HUES64 (cell line): ENCODE results near the gene CEP89.

Source experiments
- H3K27ac ChIP-seq: 2 replicates; pipeline ENCODE4 v1.7.0; 2013; ENCODE audit warnings: low read depth, low read length, inconsistent platforms
- H3K27me3 ChIP-seq: 2 replicates; pipeline ENCODE4 v1.6.1; 2013; ENCODE audit warnings: mild to moderate bottlenecking, low read length; ENCODE audit not compliant: insufficient read depth
- H3K36me3 ChIP-seq: 2 replicates; pipeline ENCODE4 v1.6.1; 2013; ENCODE audit warnings: mild to moderate bottlenecking, low read length; ENCODE audit not compliant: insufficient read depth
- H3K4me1 ChIP-seq: 2 replicates; pipeline ENCODE4 v1.6.1; 2013; ENCODE audit warnings: mild to moderate bottlenecking, low read length, moderate library complexity; ENCODE audit not compliant: insufficient read depth
- H3K4me3 ChIP-seq: 2 replicates; pipeline ENCODE4 v1.5.1; 2013; ENCODE audit warnings: mild to moderate bottlenecking, low read length, moderate library complexity
- H3K9ac ChIP-seq: 2 replicates; pipeline ENCODE4 v1.6.1; 2013; ENCODE audit warnings: mild to moderate bottlenecking, low read depth, low read length
- H3K9me3 ChIP-seq: 2 replicates; pipeline ENCODE4 v1.6.1; 2013; ENCODE audit warnings: low read depth, low read length; ENCODE audit not compliant: insufficient read depth
- WGBS: fragments of 150-250, 120-280 bp; methylation state at CpG from one replicate; pipeline ENCODE4 v1.1.7; 2013; ENCODE audit warnings: missing lambda C conversion rate; 5-methylcytosine and 5-hydroxymethylcytosine counted together

The CEP89 gene

DNA sequence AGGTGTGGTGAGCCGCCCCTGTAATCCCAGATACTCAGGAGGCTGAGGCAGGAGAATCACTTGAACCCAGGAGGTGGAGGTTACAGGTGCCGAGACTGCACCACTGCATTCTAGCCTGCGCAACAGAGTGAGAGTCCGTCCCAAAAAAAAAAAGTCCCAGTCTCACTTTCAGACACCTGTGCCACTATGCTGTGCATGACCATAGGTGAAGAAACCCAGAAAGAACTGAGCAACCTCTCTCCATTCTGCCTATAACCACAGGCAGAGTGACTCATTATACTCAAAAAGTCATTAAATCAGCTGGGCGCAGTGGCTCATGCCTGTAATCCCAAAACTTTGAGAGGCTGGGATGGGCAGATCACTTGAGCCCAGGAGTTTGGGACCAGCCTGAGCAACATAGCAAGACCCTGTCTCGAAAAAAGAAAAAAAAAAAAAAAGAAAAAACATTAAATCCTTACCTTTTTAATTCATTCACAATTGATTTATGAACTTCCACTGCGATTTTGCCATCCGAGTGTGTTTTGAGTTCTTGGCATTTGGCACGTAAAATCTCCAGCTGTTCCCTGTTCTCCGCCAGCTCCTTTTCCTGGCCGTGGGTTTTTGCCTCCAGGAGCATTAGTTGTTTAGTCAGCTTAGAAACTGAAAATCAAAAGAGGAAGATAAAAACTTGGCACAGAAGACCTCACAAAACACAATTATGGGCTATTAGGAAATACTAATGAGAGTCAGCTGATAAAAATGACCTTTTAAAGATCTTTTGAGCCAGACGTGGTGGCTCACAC is 56.7 kb downstream of the CEP89 start:
- Histone ChIP-seq H3K27ac (no peak overlapping the region), H3K9ac (no peak overlapping the region), H3K4me1 (peaks cover 15% of the 10 kb centered on the region), H3K4me3 (no peak overlapping the region), H3K27me3 (no peaks in the 10 kb centered on the region), H3K36me3 (peaks cover 21% of the 10 kb centered on the region), H3K9me3 (no peaks in the 10 kb centered on the region)
- 90% methylated on average over 12 of the region's 12 CpGs for WGBS

DNA sequence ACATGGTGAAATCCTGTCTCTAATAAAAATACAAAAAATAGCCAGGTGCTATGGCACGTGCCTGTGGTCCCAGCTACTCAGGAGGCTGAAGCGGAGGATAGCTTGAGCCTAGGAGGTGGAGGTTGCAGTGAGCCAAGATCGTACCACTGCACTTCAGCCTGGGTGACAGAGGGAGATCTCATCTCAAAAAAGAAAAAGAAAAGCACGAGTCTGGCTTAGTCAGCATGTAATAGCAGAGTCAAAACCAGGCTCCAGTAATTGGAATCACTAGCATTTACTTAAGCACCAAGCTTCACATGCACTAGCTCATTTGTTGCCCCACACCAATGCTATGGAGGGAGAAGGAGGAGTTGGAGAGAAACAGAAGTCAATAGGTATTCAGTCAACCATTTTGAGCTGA is 60.3 kb downstream of the CEP89 start:
- H3K4me3 ChIP-seq: no peak overlapping the region
- no peaks in the 10 kb centered on the region for H3K9me3 ChIP-seq
- H3K9ac ChIP-seq: no peak overlapping the region
- no peaks in the 10 kb centered on the region for H3K27me3 ChIP-seq
- no peak overlapping the region for H3K27ac ChIP-seq
- 94% methylated on average over 4 of the region's 4 CpGs for WGBS
- peaks cover 23% of the 10 kb centered on the region for H3K36me3 ChIP-seq
- H3K4me1 ChIP-seq: no peaks in the 10 kb centered on the region

DNA sequence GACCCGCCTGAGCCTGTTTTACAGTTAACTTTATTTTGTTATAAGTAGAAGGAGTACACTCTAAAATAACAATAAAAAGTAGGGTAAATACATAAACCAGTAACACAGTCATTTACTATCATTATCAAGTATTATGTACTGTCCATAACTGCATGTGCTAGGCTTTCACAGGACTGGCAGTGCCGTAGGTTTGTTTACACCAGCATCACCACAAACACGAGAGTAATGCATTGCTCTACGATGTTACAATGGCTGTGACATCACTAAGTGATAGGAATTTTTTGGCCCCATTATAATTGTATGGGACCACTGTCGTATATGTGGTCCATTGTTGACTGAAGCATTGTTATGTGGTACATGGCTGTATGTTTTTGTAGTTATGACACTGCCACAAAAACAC is 60.9 kb downstream of the CEP89 start:
- no peaks in the 10 kb centered on the region for H3K9me3 ChIP-seq
- H3K4me1 ChIP-seq: no peaks in the 10 kb centered on the region
- no peak overlapping the region for H3K4me3 ChIP-seq
- H3K27ac ChIP-seq: no peak overlapping the region
- H3K9ac ChIP-seq: no peak overlapping the region
- peaks cover 23% of the 10 kb centered on the region for H3K36me3 ChIP-seq
- no peaks in the 10 kb centered on the region for H3K27me3 ChIP-seq
- 95% methylated on average over 5 of the region's 5 CpGs for WGBS

DNA sequence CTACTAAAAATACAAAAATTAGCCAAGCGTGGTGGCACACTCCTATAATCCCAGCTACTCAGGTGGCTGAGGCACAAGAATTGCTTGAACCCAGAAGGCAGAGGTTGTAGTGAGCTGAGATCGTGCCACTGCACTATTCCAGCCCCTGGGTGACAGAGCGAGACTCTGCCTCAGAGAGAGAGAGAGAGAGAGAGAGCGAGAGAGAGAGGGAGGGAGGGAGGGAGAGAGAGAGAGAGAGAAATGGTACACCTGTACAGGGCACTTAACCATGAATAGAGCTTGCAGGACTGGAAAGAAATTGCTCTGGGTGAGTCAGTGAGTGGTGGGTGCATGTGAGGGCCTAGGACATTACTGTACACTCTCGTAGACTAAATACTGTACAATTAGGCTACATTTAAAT is 61.7 kb downstream of the CEP89 start:
- Histone ChIP-seq H3K9ac (no peak overlapping the region), H3K27me3 (no peaks in the 10 kb centered on the region), H3K36me3 (peaks cover 20% of the 10 kb centered on the region), H3K27ac (no peak overlapping the region), H3K9me3 (no peaks in the 10 kb centered on the region), H3K4me3 (no peak overlapping the region), H3K4me1 (no peaks in the 10 kb centered on the region)
- WGBS: 91% methylated on average over 4 of the region's 5 CpGs

DNA sequence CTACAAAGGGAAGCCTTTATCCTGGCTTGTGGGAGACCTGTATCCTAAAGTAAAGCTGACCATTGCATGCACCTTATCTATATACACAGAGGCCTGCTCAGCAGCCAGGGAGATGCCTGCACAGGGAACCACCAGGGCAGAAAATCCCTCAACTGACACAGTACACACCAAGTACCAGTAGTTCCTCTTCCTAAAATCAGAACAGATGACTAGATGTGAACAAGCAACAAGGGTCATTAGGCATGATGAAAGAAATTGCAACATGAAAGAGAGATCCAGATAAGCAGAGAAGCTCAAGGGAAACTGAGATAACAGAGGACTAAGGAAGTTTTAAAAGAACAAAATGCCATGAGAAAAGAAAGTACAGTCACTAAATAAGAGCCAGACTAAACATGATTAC is 62.5 kb downstream of the CEP89 start:
- Histone ChIP-seq H3K9ac (no peak overlapping the region), H3K4me3 (no peak overlapping the region), H3K27ac (no peak overlapping the region), H3K4me1 (no peaks in the 10 kb centered on the region), H3K27me3 (no peaks in the 10 kb centered on the region), H3K9me3 (no peaks in the 10 kb centered on the region), H3K36me3 (peaks cover 17% of the 10 kb centered on the region)

DNA sequence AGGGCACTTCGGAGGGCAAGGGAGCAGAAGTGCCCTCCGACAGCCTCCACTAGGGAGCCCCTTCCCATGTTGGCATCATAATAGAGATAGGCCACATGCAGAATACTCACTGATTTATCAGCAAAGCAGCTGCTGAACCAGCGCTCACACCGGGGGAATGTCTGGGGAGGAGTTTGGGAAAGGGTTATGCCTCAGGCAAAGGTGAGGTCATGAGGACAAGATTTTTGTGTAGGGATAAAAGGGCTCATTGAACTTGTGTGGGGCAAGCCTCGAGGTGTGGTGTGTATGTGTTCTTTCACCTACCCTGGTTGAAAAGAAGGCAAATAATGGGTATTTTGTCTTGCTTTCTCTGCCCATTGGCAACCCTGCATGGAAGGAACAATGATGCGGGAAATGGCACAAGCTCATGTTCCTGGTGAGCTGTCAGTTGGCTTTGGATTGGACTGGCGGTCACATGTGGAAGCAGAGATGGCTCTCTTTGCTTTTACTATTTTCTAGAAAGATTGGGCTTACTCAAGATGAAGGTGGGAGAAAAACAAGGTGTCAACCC is 63.0 kb downstream of the CEP89 start:
- H3K4me3 ChIP-seq: no peak overlapping the region
- H3K36me3 ChIP-seq: peaks cover 12% of the 10 kb centered on the region
- H3K4me1 ChIP-seq: no peaks in the 10 kb centered on the region
- H3K9ac ChIP-seq: no peak overlapping the region
- no peaks in the 10 kb centered on the region for H3K27me3 ChIP-seq
- H3K27ac ChIP-seq: no peak overlapping the region
- 83% methylated on average over 7 of the region's 7 CpGs for WGBS
- H3K9me3 ChIP-seq: no peaks in the 10 kb centered on the region

DNA sequence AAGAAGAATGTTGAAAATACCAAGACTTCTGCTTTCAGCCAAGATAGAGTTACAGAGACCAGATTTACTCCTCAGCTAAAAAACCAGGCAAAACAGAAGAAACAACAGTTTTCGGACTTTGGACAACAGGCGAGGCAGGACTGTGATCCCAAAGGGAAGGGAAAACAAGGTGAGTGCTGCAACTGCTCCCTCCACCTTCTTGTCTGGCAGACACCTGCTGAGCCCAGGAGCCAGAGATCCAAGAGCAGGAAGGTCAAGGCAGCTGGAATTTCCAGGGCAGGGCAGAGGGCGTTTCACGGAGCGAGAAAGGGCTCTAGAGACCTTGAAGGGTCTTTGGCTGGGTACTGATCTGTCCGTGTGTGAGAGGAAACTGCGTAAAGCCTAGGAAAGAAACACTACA is 69.3 kb downstream of the CEP89 start:
- no peak overlapping the region for H3K9ac ChIP-seq
- H3K27me3 ChIP-seq: no peaks in the 10 kb centered on the region
- H3K9me3 ChIP-seq: no peaks in the 10 kb centered on the region
- H3K4me3 ChIP-seq: no peak overlapping the region
- H3K4me1 ChIP-seq: peaks cover 7% of the 10 kb centered on the region; the same call in 1 of the 2 replicates
- H3K36me3 ChIP-seq: peaks cover 17% of the 10 kb centered on the region; the same call in 1 of the 2 replicates
- H3K27ac ChIP-seq: no peak overlapping the region
- WGBS: 46% methylated on average over 7 of the region's 7 CpGs

DNA sequence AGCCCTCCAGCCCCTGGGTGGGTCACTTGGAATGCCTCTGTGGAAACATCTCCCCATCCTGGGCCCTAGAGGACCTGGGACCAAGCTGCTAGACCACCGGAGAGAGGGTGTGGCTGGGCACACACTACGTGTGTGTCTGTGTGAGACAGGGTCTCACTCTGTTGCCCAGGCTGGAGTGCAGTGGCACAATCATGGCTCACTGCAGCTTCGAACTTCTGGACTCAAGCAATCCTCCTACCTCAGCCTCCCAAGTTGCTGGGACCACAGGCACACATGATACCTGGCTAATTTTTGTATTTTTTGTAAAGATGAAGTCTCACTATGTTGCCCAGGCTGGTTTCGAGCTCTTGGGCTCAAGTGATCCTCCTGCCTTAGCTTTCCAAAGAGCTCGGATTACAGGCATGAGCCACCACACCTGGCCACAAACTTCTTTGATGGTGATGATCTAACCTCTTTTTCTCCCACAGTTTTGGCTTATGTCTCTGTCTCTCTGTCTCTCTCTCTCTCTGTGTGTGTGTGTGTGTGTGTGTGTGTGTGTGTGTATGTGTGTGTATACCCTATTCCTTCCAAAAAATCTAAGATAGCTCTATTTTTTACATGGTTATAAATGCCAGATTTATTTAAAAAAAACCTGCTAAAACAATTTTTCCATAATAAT is 70.1 kb downstream of the CEP89 start:
- Histone ChIP-seq H3K27ac (no peak overlapping the region), H3K9me3 (no peaks in the 10 kb centered on the region), H3K36me3 (peaks cover 17% of the 10 kb centered on the region; the same call in 1 of the 2 replicates), H3K4me1 (peaks cover 12% of the 10 kb centered on the region; the same call in 1 of the 2 replicates), H3K9ac (no peak overlapping the region), H3K27me3 (no peaks in the 10 kb centered on the region), H3K4me3 (no peak overlapping the region)
- WGBS: 80% methylated on average over 5 of the region's 5 CpGs

DNA sequence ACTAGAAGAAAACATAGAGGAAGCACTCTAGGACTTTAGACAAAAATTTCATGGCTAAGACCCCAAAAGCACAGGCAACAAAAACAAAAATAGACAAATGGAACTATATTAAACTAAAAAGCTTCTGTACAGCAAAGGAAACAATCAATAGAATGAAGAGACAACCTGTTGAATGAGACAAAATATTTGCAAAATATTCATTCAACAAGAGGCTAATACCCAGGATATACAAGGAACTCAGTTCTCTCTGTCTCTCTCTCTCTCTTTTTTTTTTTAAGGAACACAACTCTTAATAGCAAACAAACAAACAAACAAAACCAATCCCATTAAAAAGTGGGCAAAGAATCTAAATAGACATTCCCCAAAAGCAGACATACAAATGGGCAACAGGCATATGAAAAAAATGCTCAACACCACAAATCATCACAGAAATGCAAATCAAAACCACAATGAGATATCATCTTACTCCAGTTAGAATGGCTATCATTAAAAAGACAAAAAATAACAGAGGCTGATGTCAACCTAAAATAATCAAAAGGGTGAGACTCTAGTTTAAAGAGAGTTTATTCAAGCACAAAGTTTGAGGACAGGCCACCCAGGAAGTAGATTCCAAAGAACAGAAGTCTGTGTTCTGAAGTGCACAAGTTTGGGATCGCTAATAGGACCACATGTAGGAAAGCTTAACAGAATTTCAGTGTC is 75.1 kb downstream of the CEP89 start:
- H3K4me3 ChIP-seq: no peak overlapping the region

DNA sequence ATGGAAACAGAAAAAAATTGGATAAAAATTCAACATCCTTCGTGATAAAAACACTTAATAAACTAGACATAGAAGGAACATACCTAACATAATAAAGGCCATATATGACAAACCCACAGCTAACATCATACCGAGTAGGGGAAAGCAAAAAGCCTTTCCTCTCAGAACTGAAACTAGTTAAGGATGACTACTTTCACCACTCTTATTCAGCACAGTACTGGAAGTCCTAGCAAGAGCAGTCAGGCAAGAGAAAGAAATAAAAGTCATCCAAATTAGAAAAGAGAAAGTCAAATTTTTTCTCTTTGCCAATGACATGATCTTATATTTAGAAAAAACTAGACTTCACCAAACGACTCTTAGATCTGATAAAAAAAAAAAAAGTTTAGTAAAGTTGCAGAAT is 76.4 kb downstream of the CEP89 start:
- H3K36me3 ChIP-seq: peaks cover 16% of the 10 kb centered on the region; the same call in 1 of the 2 replicates
- H3K9ac ChIP-seq: no peak overlapping the region
- H3K4me1 ChIP-seq: peaks cover 7% of the 10 kb centered on the region; the same call in 1 of the 2 replicates
- peaks cover 15% of the 10 kb centered on the region; the same call in 1 of the 2 replicates for H3K9me3 ChIP-seq
- no peak overlapping the region for H3K4me3 ChIP-seq
- WGBS: 90% methylated on average over 2 of the region's 3 CpGs
- no peak overlapping the region for H3K27ac ChIP-seq
- no peaks in the 10 kb centered on the region for H3K27me3 ChIP-seq

More for the DNA sequence above, 75.1 kb downstream of the CEP89 start:
- peaks cover 7% of the 10 kb centered on the region; the same call in 1 of the 2 replicates for H3K4me1 ChIP-seq
- H3K27me3 ChIP-seq: no peaks in the 10 kb centered on the region
- peaks cover 14% of the 10 kb centered on the region; the same call in 1 of the 2 replicates for H3K9me3 ChIP-seq
- H3K36me3 ChIP-seq: peaks cover 16% of the 10 kb centered on the region; the same call in 1 of the 2 replicates
- H3K27ac ChIP-seq: no peak overlapping the region
- WGBS: 92% methylated on average over 1 of the region's 1 CpG
- H3K9ac ChIP-seq: no peak overlapping the region

DNA sequence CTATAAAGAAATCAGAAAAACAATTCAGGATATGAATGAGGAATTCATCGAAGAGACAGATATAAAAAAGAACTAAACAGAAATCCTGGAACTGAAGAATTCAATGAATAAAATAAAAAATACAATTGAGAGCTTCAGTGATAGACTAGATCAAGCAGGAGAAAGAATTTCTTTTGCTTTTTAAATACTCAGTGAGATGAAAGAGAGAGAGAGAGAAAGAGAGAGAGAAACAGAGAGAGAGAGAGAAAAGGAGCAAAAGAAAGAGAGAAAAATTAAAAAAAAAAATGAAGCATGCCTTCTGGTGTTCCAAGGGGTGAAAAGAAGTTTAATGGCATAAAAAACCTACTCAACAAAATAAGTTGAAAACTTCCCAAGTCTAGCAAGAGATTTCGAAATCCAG is 80.1 kb downstream of the CEP89 start:
- H3K4me3 ChIP-seq: no peak overlapping the region
- peaks cover 15% of the 10 kb centered on the region; the same call in 1 of the 2 replicates for H3K9me3 ChIP-seq
- no peak overlapping the region for H3K27ac ChIP-seq
- H3K36me3 ChIP-seq: peaks cover 7% of the 10 kb centered on the region; the same call in 1 of the 2 replicates
- H3K9ac ChIP-seq: no peak overlapping the region
- peaks cover 1% of the 10 kb centered on the region; the same call in 1 of the 2 replicates for H3K4me1 ChIP-seq
- H3K27me3 ChIP-seq: no peaks in the 10 kb centered on the region
- WGBS: 93% methylated on average over 1 of the region's 2 CpGs
